ENCODE results near the gene RIPPLY3.
"Not testable (repeated sequence)": the region's sequence is repeated elsewhere in the genome, so short reads cannot be mapped to it uniquely, and the experiment has no call there.

The RIPPLY3 gene

GRCh38 chr21:36981977-36982700, 24.4 kb upstream of the RIPPLY3 start:
- DNase-seq, result no peak

- DNase-seq, result no peak
These were observed 20.5 kb upstream of the RIPPLY3 start for GRCh38 chr21:36985751-36986594.

DNA sequence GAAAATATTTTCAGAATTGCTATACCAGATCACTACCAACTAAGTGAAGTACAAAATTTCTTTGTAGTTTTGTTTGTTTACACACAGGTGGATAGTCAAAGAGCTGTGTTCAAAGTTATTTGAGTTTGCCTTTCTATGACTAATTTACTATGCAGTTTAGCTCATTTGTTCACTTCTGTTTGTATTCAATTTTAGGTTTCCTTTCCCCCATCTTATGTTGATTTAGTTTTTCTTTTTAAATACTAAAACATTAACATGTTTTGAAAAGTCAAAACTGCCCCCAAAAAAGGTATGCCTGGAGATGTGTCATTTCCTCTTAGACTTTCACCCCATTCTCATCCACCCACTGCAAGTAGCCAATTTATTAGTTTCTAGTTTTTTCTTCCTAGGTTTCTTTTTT, 18.7 kb upstream of the RIPPLY3 start:
- no peak for DNase-seq

- no peak for DNase-seq
These were observed 18.0 kb upstream of the RIPPLY3 start for GRCh38 chr21:36988536-36988935.

DNA sequence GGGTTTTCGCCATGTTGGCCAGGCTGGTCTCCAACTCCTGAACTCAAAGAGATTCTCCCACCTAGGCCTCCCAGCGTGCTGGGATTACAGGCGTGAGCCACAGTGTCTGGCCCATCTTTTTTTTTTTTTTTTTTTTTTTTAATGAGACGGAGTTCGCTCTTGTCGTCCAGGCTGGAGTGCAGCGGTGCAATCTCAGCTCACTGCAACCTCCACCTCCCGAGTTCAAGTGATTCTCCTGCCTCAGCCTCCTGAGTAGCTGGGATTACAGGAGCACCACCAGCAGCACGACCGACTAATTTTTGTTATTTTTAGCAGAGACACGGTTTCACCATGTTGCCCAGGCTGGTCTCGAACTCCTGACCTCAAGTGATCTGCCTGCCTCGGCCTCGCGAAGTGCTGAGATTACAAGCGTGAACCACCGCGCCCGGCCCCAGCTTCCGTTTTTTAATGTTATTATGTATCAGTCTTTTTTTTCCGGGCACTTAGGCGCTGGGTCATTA, 17.3 kb upstream of the RIPPLY3 start:
- not testable (repeated sequence) for DNase-seq

DNA sequence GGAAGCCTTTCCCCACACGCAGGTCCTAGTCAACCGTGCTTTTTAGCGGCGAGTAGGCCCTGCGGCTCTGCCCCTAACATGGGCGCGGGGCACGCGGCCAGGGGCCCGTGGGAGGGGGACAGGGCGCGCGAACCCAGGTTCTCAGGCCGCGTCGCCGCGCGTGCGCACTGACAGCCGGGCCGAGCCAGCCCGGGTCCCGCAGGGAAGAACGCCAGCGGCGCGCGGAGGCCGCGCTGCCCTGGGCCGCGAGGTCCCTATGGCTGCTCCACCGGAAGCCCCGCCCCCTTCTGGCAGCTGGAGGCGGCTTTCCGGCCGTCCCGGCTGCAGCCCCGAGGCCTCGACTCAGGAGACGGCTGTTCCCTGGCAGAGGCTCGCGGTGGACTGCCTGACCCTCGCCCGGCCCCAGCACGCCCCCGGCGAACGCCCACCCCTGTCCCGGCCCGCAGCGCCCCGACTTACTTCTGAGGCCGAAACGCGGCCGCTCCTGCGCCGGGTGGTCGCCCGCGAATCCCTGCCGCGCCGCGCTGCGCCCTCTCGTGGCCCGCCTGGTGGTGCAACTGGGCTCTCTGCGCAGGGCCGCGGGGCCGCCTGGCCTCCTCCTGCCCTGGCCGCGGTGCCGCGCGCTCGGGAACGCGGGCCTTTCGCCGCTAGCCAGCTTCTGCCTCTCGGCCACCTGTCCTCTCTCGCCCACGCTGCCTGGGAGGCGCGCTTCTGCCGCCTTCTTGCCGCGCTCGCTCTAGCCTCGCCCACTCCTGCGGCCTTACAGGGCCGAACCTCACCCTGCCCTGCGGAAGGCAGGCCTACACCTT, 16.6 kb upstream of the RIPPLY3 start:
- peak; percentile 77 to 97 for DNase-seq

- no peak for DNase-seq
These were observed 15.8 kb upstream of the RIPPLY3 start for GRCh38 chr21:36990508-36991205.

GRCh38 chr21:36992671-36993070, 13.8 kb upstream of the RIPPLY3 start:
- no peak for DNase-seq

DNA sequence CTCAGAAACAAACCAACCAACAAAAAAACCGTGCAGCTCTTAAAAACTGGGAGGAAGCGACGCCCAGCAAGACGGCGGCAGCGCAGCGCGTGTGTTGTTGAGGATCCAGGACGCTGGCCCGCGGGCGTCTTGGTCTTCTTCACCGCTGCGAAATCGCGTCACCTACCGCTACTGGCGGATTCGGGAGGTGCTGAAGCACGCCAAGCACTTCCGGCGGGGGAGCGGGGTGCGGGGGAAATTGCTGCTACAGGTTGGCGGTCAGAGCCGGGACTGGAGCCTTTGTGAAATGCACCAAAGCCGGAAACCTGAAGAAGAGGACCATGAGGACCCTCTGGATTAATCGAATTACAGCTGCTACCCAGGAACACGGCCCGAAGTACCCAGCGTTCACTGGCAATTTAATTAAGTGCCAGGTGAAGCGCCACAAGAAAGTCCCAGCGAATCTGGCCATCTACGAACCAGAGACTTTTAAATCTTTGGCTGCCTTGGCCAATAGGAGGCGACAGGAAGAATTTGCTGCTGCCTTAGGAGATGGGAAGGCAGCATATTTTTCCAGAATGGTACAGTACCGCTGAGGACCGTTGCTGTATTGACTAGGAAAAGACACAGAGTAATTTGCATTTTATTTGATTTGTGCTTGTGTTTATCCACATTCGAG, 11.9 kb upstream of the RIPPLY3 start:
- DNase-seq, result no peak

- DNase-seq, result not testable (repeated sequence)
These were observed 11.2 kb upstream of the RIPPLY3 start for GRCh38 chr21:36995285-36995684.

GRCh38 chr21:36999131-36999898, 7.2 kb upstream of the RIPPLY3 start:
- DNase-seq, result no peak

DNA sequence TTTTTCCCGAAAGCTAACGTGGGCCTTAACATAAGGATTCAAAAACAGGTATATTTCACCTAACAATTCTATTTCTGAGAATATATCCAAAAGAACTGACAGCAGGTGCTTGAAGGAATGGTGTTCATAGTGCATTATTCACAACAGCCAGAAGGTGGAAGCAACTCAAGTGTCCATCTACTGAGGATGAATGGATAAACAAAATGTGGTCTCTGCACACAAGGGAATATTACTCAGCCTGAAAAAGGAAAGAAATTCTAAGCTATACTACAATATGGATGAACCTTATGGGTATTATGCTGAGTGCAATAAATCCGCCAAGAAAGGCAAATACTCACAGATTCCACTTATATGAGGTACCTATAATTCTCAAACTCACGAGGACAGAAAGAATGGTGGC, 6.1 kb upstream of the RIPPLY3 start:
- DNase-seq, result no peak

GRCh38 chr21:37001441-37001840, 5.1 kb upstream of the RIPPLY3 start:
- DNase-seq, result no peak

- DNase-seq, result not testable (repeated sequence)
These were observed 3.7 kb upstream of the RIPPLY3 start for GRCh38 chr21:37002851-37003250.

GRCh38 chr21:37003917-37004316, 2.6 kb upstream of the RIPPLY3 start:
- not testable (repeated sequence) for DNase-seq

GRCh38 chr21:37005548-37006485, 685 bp upstream of the RIPPLY3 start:
- no peak for DNase-seq

DNA sequence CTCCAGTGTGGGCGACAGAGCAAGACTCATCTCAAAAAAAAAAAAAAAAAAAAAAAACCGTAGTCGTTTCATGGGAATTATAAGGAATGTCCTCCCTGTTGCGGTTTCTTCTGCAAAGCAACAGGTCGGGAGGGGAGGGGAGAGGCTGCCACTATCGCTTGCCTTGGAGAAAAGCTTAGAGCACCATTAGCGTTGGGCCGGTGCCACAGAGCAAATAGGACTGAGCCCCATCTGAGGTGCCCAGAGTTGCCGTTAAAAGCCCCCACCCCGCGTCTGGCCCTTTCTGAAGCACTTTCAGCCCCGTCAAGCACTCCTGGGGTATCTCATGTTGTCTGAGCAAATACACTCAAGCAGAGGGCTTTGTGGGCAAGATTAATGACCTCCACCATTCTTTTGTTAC, 2.2 kb downstream of the RIPPLY3 start:
- no peak for DNase-seq

DNA sequence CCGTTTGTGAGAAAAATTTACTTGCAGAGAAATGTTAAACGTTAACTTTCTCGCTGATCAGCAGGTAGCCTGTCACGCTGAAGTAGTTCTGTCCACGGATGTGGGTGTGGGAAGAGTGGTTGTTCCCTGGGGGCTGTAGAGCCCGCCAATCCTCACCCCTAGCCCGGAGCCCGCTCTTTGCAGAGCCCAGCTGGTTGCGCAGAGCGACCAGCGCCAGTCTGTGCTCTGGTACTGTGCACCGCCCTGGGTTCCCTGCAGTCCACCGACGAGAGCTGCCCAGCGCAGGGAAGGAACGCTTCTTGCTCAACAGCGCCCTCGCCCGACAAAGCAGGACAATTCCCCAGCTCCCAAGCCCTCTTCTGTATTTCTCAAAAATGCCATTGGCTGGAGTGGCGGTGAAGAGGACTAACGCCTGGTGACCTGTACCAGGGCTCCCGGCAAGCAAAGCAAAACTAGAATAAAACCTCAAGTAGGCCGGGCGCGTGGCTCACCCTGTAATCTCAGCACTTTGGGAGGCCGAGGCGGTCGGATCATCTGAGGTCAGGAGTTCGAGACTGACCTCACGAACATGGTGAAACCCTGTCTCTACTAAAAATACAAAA, 3.3 kb downstream of the RIPPLY3 start:
- peak; percentile 39 to 88 for DNase-seq

- no peak for DNase-seq
These were observed 11.6 kb downstream of the RIPPLY3 start for GRCh38 chr21:37017951-37018679.

Measured in NCI-H446 (cell line).